H9 (cell line): ENCODE results near the gene ZNF280A. TPM values are rescaled to one million over a fixed set of nuclear protein-coding genes. Genes with fewer than 3 reads are reported as not detected.

Experiments
- DNase-seq: peaks from one replicate; pipeline ENCODE4 v3.0.0-alpha.2; 2017
- H2AFZ ChIP-seq: one replicate; pipeline ENCODE4 v1.6.1; 2013; ENCODE audit warnings: mild to moderate bottlenecking, low read length, control low read depth, moderate library complexity
- H2AK5ac ChIP-seq: 2 replicates; pipeline ENCODE4 v1.6.1; 2013; ENCODE audit warnings: low read length, control low read depth, mixed read lengths; ENCODE audit not compliant: insufficient read length
- H2BK120ac ChIP-seq: one replicate; pipeline ENCODE4 v1.6.1; 2013; ENCODE audit warnings: low read depth, mild to moderate bottlenecking, low read length, control low read depth, inconsistent platforms; ENCODE audit not compliant: poor library complexity, severe bottlenecking
- H2BK12ac ChIP-seq: 2 replicates; pipeline ENCODE4 v1.6.1; 2013; ENCODE audit warnings: low read length, control low read depth, mixed read lengths, low read depth; ENCODE audit not compliant: insufficient read length
- H2BK15ac ChIP-seq: 2 replicates; pipeline ENCODE4 v1.6.1; 2013; ENCODE audit warnings: low read depth, low read length, control low read depth
- H2BK20ac ChIP-seq: one replicate; pipeline ENCODE4 v1.6.1; 2013; ENCODE audit warnings: low read depth, mild to moderate bottlenecking, low read length, control low read depth, inconsistent platforms; ENCODE audit not compliant: poor library complexity, severe bottlenecking
- H2BK5ac ChIP-seq: 2 replicates; pipeline ENCODE4 v1.6.1; 2013; ENCODE audit warnings: low read length, control low read depth, mixed read lengths; ENCODE audit not compliant: insufficient read length
- H3K14ac ChIP-seq: 2 replicates; pipeline ENCODE4 v1.6.1; 2013; ENCODE audit warnings: low read length, control low read depth; ENCODE audit not compliant: insufficient read depth
- H3K18ac ChIP-seq: 2 replicates; pipeline ENCODE4 v1.6.1; 2013; ENCODE audit warnings: low read depth, mild to moderate bottlenecking, mixed read lengths, low read length, control low read depth; ENCODE audit not compliant: insufficient read length
- H3K23ac ChIP-seq: 2 replicates; pipeline ENCODE4 v1.6.1; 2013; ENCODE audit warnings: low read length, control low read depth, mixed read lengths, low read depth; ENCODE audit not compliant: insufficient read length
- H3K23me2 ChIP-seq: 2 replicates; pipeline ENCODE4 v1.6.1; 2013; ENCODE audit warnings: low read depth, mild to moderate bottlenecking, mixed read lengths, low read length, control low read depth; ENCODE audit not compliant: insufficient read length, poor library complexity, severe bottlenecking
- H3K27ac ChIP-seq: 2 replicates; pipeline ENCODE4 v1.5.1; 2013; ENCODE audit warnings: low read length, control low read depth, mixed read lengths, low read depth; ENCODE audit not compliant: insufficient read length
- H3K27me3 ChIP-seq: 2 replicates; pipeline ENCODE4 v1.6.1; 2013; ENCODE audit warnings: low read length, control low read depth, inconsistent platforms; ENCODE audit not compliant: insufficient read depth
- H3K4ac ChIP-seq: 2 replicates; pipeline ENCODE4 v1.6.1; 2013; ENCODE audit warnings: low read depth, mild to moderate bottlenecking, control low read depth, inconsistent platforms, low read length, moderate library complexity
- H3K4me1 ChIP-seq: 2 replicates; pipeline ENCODE4 v1.6.1; 2013; ENCODE audit warnings: low read length, control low read depth, inconsistent platforms; ENCODE audit not compliant: insufficient read depth
- H3K4me2 ChIP-seq: 2 replicates; pipeline ENCODE4 v1.6.1; 2013; ENCODE audit warnings: low read length, control low read depth, mixed read lengths; ENCODE audit not compliant: insufficient read length, insufficient read depth
- H3K56ac ChIP-seq: 2 replicates; pipeline ENCODE4 v1.6.1; 2013; ENCODE audit warnings: low read depth, mild to moderate bottlenecking, mixed read lengths, low read length, control low read depth; ENCODE audit not compliant: insufficient read length
- H3K79me1 ChIP-seq: 2 replicates; pipeline ENCODE4 v1.6.1; 2013; ENCODE audit warnings: low read depth, mild to moderate bottlenecking, moderate library complexity, low read length, control low read depth, inconsistent platforms; ENCODE audit not compliant: insufficient read depth, poor library complexity, severe bottlenecking
- H3K79me2 ChIP-seq: 2 replicates; pipeline ENCODE4 v1.6.1; 2013; ENCODE audit warnings: low read length, control low read depth, inconsistent platforms; ENCODE audit not compliant: insufficient read depth
- H3K9ac ChIP-seq: 2 replicates; pipeline ENCODE4 v1.6.1; 2013; ENCODE audit warnings: low read length, control low read depth, mixed read lengths; ENCODE audit not compliant: insufficient read length; ENCODE audit errors: extremely low read depth
- H3K9me3 ChIP-seq: one replicate; pipeline ENCODE4 v1.6.1; 2013; ENCODE audit warnings: low read depth, low read length, inconsistent platforms; ENCODE audit not compliant: control insufficient read depth
- H3T11ph ChIP-seq: one replicate; pipeline ENCODE4 v1.6.1; 2013; ENCODE audit warnings: mild to moderate bottlenecking, low read length, control low read depth, inconsistent platforms
- H4K20me1 ChIP-seq: one replicate; pipeline ENCODE4 v1.6.1; 2013; ENCODE audit not compliant: control insufficient read depth, insufficient read length, insufficient read depth
- H4K5ac ChIP-seq: 2 replicates; pipeline ENCODE4 v1.6.1; 2013; ENCODE audit warnings: low read depth, mild to moderate bottlenecking, mixed read lengths, low read length, control low read depth; ENCODE audit not compliant: insufficient read length
- H4K8ac ChIP-seq: replicated peaks from 2 replicates; pipeline ENCODE4 v1.6.1; 2013; ENCODE audit warnings: low read length, control low read depth, mixed read lengths, low read depth; ENCODE audit not compliant: insufficient read length
- H4K91ac ChIP-seq: 2 replicates; pipeline ENCODE4 v1.6.1; 2013; ENCODE audit warnings: low read depth, mild to moderate bottlenecking, moderate library complexity, mixed read lengths, low read length, control low read depth; ENCODE audit not compliant: insufficient read length
- H3K27ac Mint-ChIP-seq, 3 experiments: 2 replicates in 2 of 3; 3 replicates in 1 of 3; pipeline ENCODE4 v1.8.0; 2020 to 2021; ENCODE audit warnings: mixed read lengths in 3 of 3, mild to moderate bottlenecking in 1 of 3, moderate library complexity in 1 of 3
- H3K27me3 Mint-ChIP-seq: 2 replicates; pipeline ENCODE4 v1.8.0; 2021; ENCODE audit warnings: low read depth, mild to moderate bottlenecking, moderate library complexity, mixed read lengths
- H3K36me3 Mint-ChIP-seq, 3 experiments: 2 replicates in 2 of 3; 3 replicates in 1 of 3; pipeline ENCODE4 v1.8.0; 2020 to 2021; ENCODE audit warnings: low read depth in 3 of 3, mixed read lengths in 3 of 3; ENCODE audit not compliant: insufficient read depth in 1 of 3
- H3K4me1 Mint-ChIP-seq, 2 experiments: 2 replicates each; pipeline ENCODE4 v1.8.0; 2020; ENCODE audit warnings: mixed read lengths in 2 of 2
- H3K4me3 Mint-ChIP-seq, 2 experiments: 2 replicates in 1 of 2; 3 replicates in 1 of 2; pipeline ENCODE4 v1.8.0; 2020 to 2021; ENCODE audit warnings: mild to moderate bottlenecking in 2 of 2, mixed read lengths in 2 of 2, moderate library complexity in 1 of 2
- H3K9me3 Mint-ChIP-seq, 2 experiments: 2 replicates in 1 of 2; 3 replicates in 1 of 2; pipeline ENCODE4 v1.8.0; 2020; ENCODE audit warnings: mild to moderate bottlenecking in 2 of 2, mixed read lengths in 2 of 2, moderate library complexity in 1 of 2
- WGBS: extraction: QIAGEN DNeasy Blood & Tissue Kit; methylation state at CpG from one replicate; pipeline ENCODE4 v1.1.7; 2013; ENCODE audit warnings: missing lambda C conversion rate, low lambda C conversion rate, mixed read lengths; ENCODE audit not compliant: insufficient read length; ENCODE audit errors: extremely low coverage; 5-methylcytosine and 5-hydroxymethylcytosine counted together
- total RNA-seq: library from RNA; stranded (reverse); gene quantifications from 2 replicates; pipeline ENCODE4 v1.2.1, GENCODE V29; 2021
- TF ChIP-seq, protein P1 (sequence below): fragments of 200-600 bp; sonication (generic); conservative IDR thresholded peaks from 3 replicates; pipeline ENCODE4 v1.8.0; 2021; ENCODE audit warnings: antibody characterized with exemption, mild to moderate bottlenecking

The ZNF280A gene
- total RNA-seq, 1 experiment from 2014 or later, result 0.13 TPM

GRCh38 chr22:22526125-22526912 is 6.2 kb upstream of the ZNF280A start:
- no peak overlapping the region for H3K18ac ChIP-seq
- H3K14ac ChIP-seq, result no peak overlapping the region
- no peak for DNase-seq
- Mint-ChIP-seq H3K4me3 (no peak overlapping the region), H3K9me3 (peaks cover 0 to 4% of the 10 kb centered on the region in 2 experiments; a peak in 1 of 5 replicates), H3K27ac (no peak overlapping the region), H3K36me3 (no peaks in the 10 kb centered on the region), H3K4me1 (no peaks in the 10 kb centered on the region), H3K27me3 (peaks cover 93% of the 10 kb centered on the region)
- no peak overlapping the region for H2BK15ac ChIP-seq
- H2BK20ac ChIP-seq, result no peak overlapping the region
- no peaks in the 10 kb centered on the region for H3K79me1 ChIP-seq
- no peaks in the 10 kb centered on the region for H4K20me1 ChIP-seq
- H4K5ac ChIP-seq, result no peak overlapping the region
- WGBS, result no CpG with 5 or more reads among the region's 4 CpGs
- H3K9me3 ChIP-seq, result no peaks in the 10 kb centered on the region
- H2BK120ac ChIP-seq, result no peak overlapping the region
- no peak overlapping the region for H2AFZ ChIP-seq
- H2AK5ac ChIP-seq, result no peak overlapping the region
- no peak overlapping the region for H3K56ac ChIP-seq
- no peaks in the 10 kb centered on the region for H3K23me2 ChIP-seq
- no peaks in the 10 kb centered on the region for H3K79me2 ChIP-seq
- no peak overlapping the region for H2BK5ac ChIP-seq
- H2BK12ac ChIP-seq, result no peak overlapping the region
- H3K27me3 ChIP-seq, result peaks cover 9% of the 10 kb centered on the region; the same call in 1 of the 2 replicates
- no peak overlapping the region for H3K27ac ChIP-seq
- H3K9ac ChIP-seq, result no peak overlapping the region
- TF ChIP-seq, protein P1, sequence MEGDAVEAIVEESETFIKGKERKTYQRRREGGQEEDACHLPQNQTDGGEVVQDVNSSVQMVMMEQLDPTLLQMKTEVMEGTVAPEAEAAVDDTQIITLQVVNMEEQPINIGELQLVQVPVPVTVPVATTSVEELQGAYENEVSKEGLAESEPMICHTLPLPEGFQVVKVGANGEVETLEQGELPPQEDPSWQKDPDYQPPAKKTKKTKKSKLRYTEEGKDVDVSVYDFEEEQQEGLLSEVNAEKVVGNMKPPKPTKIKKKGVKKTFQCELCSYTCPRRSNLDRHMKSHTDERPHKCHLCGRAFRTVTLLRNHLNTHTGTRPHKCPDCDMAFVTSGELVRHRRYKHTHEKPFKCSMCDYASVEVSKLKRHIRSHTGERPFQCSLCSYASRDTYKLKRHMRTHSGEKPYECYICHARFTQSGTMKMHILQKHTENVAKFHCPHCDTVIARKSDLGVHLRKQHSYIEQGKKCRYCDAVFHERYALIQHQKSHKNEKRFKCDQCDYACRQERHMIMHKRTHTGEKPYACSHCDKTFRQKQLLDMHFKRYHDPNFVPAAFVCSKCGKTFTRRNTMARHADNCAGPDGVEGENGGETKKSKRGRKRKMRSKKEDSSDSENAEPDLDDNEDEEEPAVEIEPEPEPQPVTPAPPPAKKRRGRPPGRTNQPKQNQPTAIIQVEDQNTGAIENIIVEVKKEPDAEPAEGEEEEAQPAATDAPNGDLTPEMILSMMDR, result no peak
- no peak overlapping the region for H3K4me2 ChIP-seq
- H3T11ph ChIP-seq, result no peak overlapping the region
- no peak overlapping the region for H4K8ac ChIP-seq
- H3K4me1 ChIP-seq, result no peaks in the 10 kb centered on the region
- no peak overlapping the region for H3K4ac ChIP-seq
- no peak overlapping the region for H4K91ac ChIP-seq
- no peak overlapping the region for H3K23ac ChIP-seq
